Caco-2 (cell line): ENCODE data around the gene OR51A7. TPM values are rescaled to one million over a fixed set of nuclear protein-coding genes. Genes with fewer than 3 reads are reported as not detected.

Source experiments
- BruUV-seq: library from RNA; stranded (reverse); fragments of 400-500 nt; replicated peaks from 2 replicates; lab custom pipeline; 2021; lab: Mats Ljungman, UMichigan
- CTCF ChIA-PET: fragments of 300-600 bp; sonication (Branson Sonifier 250); formaldehyde crosslinking; loops from one replicate; lab custom pipeline; 2022; ENCODE audit warnings: antibody characterized with exemption; lab: Charles Lee
- POLR2A ChIA-PET: fragments of 300-600 bp; sonication (Branson Sonifier 250); formaldehyde crosslinking; loops from one replicate; lab custom pipeline; 2022; ENCODE audit warnings: antibody characterized with exemption; lab: Charles Lee
- DNase-seq, 2 experiments: peaks; one replicate each; pipeline versions ENCODE4 v3.0.0 to v3.0.0-alpha.2; 2020 to 2022
- H3K27me3 ChIP-seq: replicated peaks from 2 replicates; pipeline ENCODE4 v1.6.0; 2011; ENCODE audit warnings: low read length; ENCODE audit not compliant: control insufficient read depth, insufficient read depth
- H3K36me3 ChIP-seq: 2 replicates; pipeline ENCODE4 v1.5.1; 2011; ENCODE audit warnings: low read length; ENCODE audit not compliant: control insufficient read depth, insufficient read depth
- H3K4me1 ChIP-seq: fragments of 250-450 bp; sonication (Bioruptor Pico); 2 replicates; pipeline ENCODE4 v1.5.1; 2020; ENCODE audit warnings: mild to moderate bottlenecking
- H3K4me3 ChIP-seq: 2 replicates; pipeline ENCODE4 v1.5.1; 2011; ENCODE audit warnings: low read depth, mild to moderate bottlenecking, control low read depth, low read length
- H3K9me3 ChIP-seq: fragments of 250-450 bp; sonication (Bioruptor Pico); 2 replicates; pipeline ENCODE4 v1.5.1; 2020; ENCODE audit warnings: mild to moderate bottlenecking, moderate library complexity
- H3K27ac Mint-ChIP-seq: one replicate; pipeline ENCODE4 v1.8.0; 2022; ENCODE audit warnings: mixed read lengths; ENCODE audit not compliant: unreplicated experiment
- H3K27me3 Mint-ChIP-seq: one replicate; pipeline ENCODE4 v1.8.0; 2022; ENCODE audit warnings: mixed read lengths; ENCODE audit not compliant: insufficient read depth, unreplicated experiment
- H3K36me3 Mint-ChIP-seq: one replicate; pipeline ENCODE4 v1.8.0; 2022; ENCODE audit warnings: mild to moderate bottlenecking, mixed read lengths; ENCODE audit not compliant: insufficient read depth, unreplicated experiment
- H3K4me1 Mint-ChIP-seq: one replicate; pipeline ENCODE4 v1.8.0; 2022; ENCODE audit warnings: low read depth, mixed read lengths; ENCODE audit not compliant: unreplicated experiment
- H3K4me3 Mint-ChIP-seq: one replicate; pipeline ENCODE4 v1.8.0; 2022; ENCODE audit warnings: mild to moderate bottlenecking, moderate library complexity, mixed read lengths; ENCODE audit not compliant: unreplicated experiment
- H3K9me3 Mint-ChIP-seq: one replicate; pipeline ENCODE4 v1.8.0; 2022; ENCODE audit warnings: mixed read lengths; ENCODE audit not compliant: unreplicated experiment
- intact Hi-C: fragments of 100-400 bp; cut with micrococcal nuclease; formaldehyde crosslinking; loops from one replicate; pipeline ENCODE4 v1.10.0; 2022; ENCODE audit not compliant: unreplicated experiment
- total RNA-seq: library from RNA; stranded (reverse); gene quantifications from 2 replicates; pipeline ENCODE4 v1.2.3, GENCODE V29; 2022
- TF ChIP-seq, protein P1 (sequence below), 2 experiments: fragments of 200-600 bp in 1 of 2; IDR thresholded peaks; 1 replicate in 1 of 2; 2 replicates in 1 of 2; pipeline versions ENCODE4 v1.5.1 to v1.8.0; 2011 to 2022; ENCODE audit warnings: antibody characterized with exemption in 1 of 2, control low read depth in 1 of 2, inconsistent platforms in 1 of 2, low read depth in 1 of 2, low read length in 1 of 2, mild to moderate bottlenecking in 1 of 2, moderate library complexity in 1 of 2; ENCODE audit not compliant: insufficient read depth in 1 of 2, severe bottlenecking in 1 of 2, unreplicated experiment in 1 of 2

The OR51A7 gene
- total RNA-seq, 1 experiment from 2014 or later = not detected

DNA sequence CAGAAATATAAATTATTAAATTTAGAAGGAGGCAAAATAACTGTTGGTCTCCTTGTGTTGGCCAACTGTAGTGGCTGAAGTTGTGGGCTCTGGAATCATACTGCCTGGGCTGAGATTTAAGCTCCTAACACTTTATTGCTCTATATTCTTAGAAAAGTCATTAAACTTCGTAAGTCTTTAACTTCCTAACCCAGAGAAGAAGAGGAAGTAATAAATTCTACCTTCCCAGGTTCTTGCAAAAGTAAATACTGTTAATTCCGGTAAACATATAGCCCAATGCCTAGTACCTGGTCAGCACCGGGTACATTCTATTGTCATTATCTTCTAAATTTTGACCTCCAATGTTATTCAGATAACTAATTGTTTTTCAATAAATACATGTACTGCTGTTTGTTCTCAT, 17.4 kb upstream of the OR51A7 start:
- H3K9me3 Mint-ChIP-seq = no peaks in the 10 kb centered on the region
- H3K4me3 Mint-ChIP-seq = no peak overlapping the region
- no peak overlapping the region for H3K27ac Mint-ChIP-seq
- peaks cover under 1% of the 10 kb centered on the region for H3K27me3 Mint-ChIP-seq
- ChIA-PET POLR2A (no interaction called here), CTCF (no interaction called here)
- TF ChIP-seq, protein P1, sequence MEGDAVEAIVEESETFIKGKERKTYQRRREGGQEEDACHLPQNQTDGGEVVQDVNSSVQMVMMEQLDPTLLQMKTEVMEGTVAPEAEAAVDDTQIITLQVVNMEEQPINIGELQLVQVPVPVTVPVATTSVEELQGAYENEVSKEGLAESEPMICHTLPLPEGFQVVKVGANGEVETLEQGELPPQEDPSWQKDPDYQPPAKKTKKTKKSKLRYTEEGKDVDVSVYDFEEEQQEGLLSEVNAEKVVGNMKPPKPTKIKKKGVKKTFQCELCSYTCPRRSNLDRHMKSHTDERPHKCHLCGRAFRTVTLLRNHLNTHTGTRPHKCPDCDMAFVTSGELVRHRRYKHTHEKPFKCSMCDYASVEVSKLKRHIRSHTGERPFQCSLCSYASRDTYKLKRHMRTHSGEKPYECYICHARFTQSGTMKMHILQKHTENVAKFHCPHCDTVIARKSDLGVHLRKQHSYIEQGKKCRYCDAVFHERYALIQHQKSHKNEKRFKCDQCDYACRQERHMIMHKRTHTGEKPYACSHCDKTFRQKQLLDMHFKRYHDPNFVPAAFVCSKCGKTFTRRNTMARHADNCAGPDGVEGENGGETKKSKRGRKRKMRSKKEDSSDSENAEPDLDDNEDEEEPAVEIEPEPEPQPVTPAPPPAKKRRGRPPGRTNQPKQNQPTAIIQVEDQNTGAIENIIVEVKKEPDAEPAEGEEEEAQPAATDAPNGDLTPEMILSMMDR (IDR thresholded peaks at IDR 0.05; ENCODE audit: insufficient read depth in 1 of 2, low read depth in 1 of 2, low read length in 1 of 2, severe bottlenecking in 1 of 2, unreplicated experiment in 1 of 2) = no peak
- H3K36me3 Mint-ChIP-seq = no peaks in the 10 kb centered on the region
- intact Hi-C loops = no loop called here
- Histone ChIP-seq H3K27me3 (no peaks in the 10 kb centered on the region; the same call in 1 of the 2 replicates), H3K4me1 (no peaks in the 10 kb centered on the region), H3K9me3 (no peaks in the 10 kb centered on the region), H3K36me3 (no peaks in the 10 kb centered on the region), H3K4me3 (no peak overlapping the region)
- H3K4me1 Mint-ChIP-seq = no peaks in the 10 kb centered on the region
- BruUV-seq = no TSS peak
- no peak for DNase-seq

- no peaks in the 10 kb centered on the region for H3K36me3 Mint-ChIP-seq
- ChIA-PET POLR2A (no interaction called here), CTCF (no interaction called here)
- intact Hi-C loops = no loop called here
- no peak overlapping the region for H3K4me3 Mint-ChIP-seq
- H3K4me3 ChIP-seq = no peak overlapping the region
- no TSS peak for BruUV-seq
- no peaks in the 10 kb centered on the region for H3K27me3 Mint-ChIP-seq
- TF ChIP-seq, protein P1 (IDR thresholded peaks at IDR 0.05; ENCODE audit: insufficient read depth in 1 of 2, low read depth in 1 of 2, low read length in 1 of 2, severe bottlenecking in 1 of 2, unreplicated experiment in 1 of 2) = no peak
- no peaks in the 10 kb centered on the region for H3K4me1 ChIP-seq
- no peaks in the 10 kb centered on the region for H3K36me3 ChIP-seq
- no peak for DNase-seq
- no peaks in the 10 kb centered on the region for H3K4me1 Mint-ChIP-seq
- H3K9me3 Mint-ChIP-seq = no peaks in the 10 kb centered on the region
- no peak overlapping the region for H3K27ac Mint-ChIP-seq
- no peaks in the 10 kb centered on the region for H3K9me3 ChIP-seq
- no peaks in the 10 kb centered on the region; the same call in 1 of the 2 replicates for H3K27me3 ChIP-seq
Observed at GRCh38 chr11:4887591-4887990, 16.0 kb upstream of the OR51A7 start.

DNA sequence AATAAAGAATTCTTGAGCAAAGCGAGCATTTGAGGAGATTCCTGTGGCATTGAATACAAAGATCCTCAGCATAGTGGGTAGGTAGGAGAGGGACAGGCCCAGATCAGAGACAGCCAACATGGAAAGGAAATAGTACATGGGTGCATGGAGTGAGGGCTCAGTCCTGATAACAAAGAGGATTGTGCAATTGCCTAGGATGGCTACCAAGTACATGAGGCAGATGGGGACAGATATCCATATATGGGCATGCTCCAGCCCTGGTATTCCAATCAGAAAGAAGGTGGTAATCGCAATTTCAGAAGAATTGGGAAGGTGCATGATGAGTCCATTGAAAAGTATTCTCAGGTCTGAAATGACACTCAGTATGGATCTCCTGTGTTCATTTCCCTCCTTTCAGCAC, 13.3 kb upstream of the OR51A7 start:
- CTCF ChIA-PET = no interaction called here
- H3K36me3 Mint-ChIP-seq = no peaks in the 10 kb centered on the region
- no peaks in the 10 kb centered on the region for H3K4me1 Mint-ChIP-seq
- Histone ChIP-seq H3K4me1 (no peaks in the 10 kb centered on the region), H3K36me3 (no peaks in the 10 kb centered on the region), H3K9me3 (no peaks in the 10 kb centered on the region), H3K4me3 (no peak overlapping the region), H3K27me3 (no peaks in the 10 kb centered on the region; the same call in 1 of the 2 replicates)
- POLR2A ChIA-PET = no interaction called here
- DNase-seq = no peak
- no TSS peak for BruUV-seq
- no peak overlapping the region for H3K27ac Mint-ChIP-seq
- peaks cover 2% of the 10 kb centered on the region for H3K27me3 Mint-ChIP-seq
- H3K9me3 Mint-ChIP-seq = no peaks in the 10 kb centered on the region
- intact Hi-C loops = no loop called here
- TF ChIP-seq, protein P1 (IDR thresholded peaks at IDR 0.05; ENCODE audit: insufficient read depth in 1 of 2, low read depth in 1 of 2, low read length in 1 of 2, severe bottlenecking in 1 of 2, unreplicated experiment in 1 of 2) = no peak
- no peak overlapping the region for H3K4me3 Mint-ChIP-seq
